Cerebellar nuclear complex (tissue), 1 donor: ENCODE measurements around the gene FAM117B.
"Not testable (repeated sequence)": the region's sequence is repeated elsewhere in the genome, so short reads cannot be mapped to it uniquely, and the experiment has no call there.

ENCODE experiments used
- DNase-seq, 2 experiments: peaks; one replicate each; lab custom pipeline; 2025; lab: John Stamatoyannopoulos, UW

Gene FAM117B

GRCh38 chr2:202703091-202703490, 68.3 kb downstream of the FAM117B start:
- DNase-seq = no peak

- no peak for DNase-seq
Observed at GRCh38 chr2:202704248-202704647, 69.5 kb downstream of the FAM117B start.

GRCh38 chr2:202705446-202706020, 70.8 kb downstream of the FAM117B start:
- DNase-seq = no peak

- DNase-seq = not testable (repeated sequence)
Observed at GRCh38 chr2:202714971-202715935, 80.5 kb downstream of the FAM117B start.

GRCh38 chr2:202716114-202716718, 81.4 kb downstream of the FAM117B start:
- DNase-seq = no peak

- no peak for DNase-seq
Observed at GRCh38 chr2:202716953-202717597, 82.3 kb downstream of the FAM117B start.

GRCh38 chr2:202717598-202718310, 83.0 kb downstream of the FAM117B start:
- no peak for DNase-seq

GRCh38 chr2:202718614-202719013, 83.8 kb downstream of the FAM117B start:
- DNase-seq = no peak

GRCh38 chr2:202720226-202720625, 85.5 kb downstream of the FAM117B start:
- DNase-seq = no peak

GRCh38 chr2:202721621-202722020, 86.9 kb downstream of the FAM117B start:
- no peak for DNase-seq

- no peak for DNase-seq
Observed at GRCh38 chr2:202723746-202724145, 89.0 kb downstream of the FAM117B start.

GRCh38 chr2:202726070-202726469, 91.3 kb downstream of the FAM117B start:
- DNase-seq = no peak

GRCh38 chr2:202736826-202737225, 102.1 kb downstream of the FAM117B start:
- DNase-seq = no peak

- DNase-seq = no peak
Observed at GRCh38 chr2:202743613-202744012, 108.8 kb downstream of the FAM117B start.

GRCh38 chr2:202749477-202749876, 114.7 kb downstream of the FAM117B start:
- no peak for DNase-seq

GRCh38 chr2:202750763-202751427, 116.1 kb downstream of the FAM117B start:
- DNase-seq = no peak

- no peak for DNase-seq
Observed at GRCh38 chr2:202752071-202752470, 117.3 kb downstream of the FAM117B start.

- no peak for DNase-seq
Observed at GRCh38 chr2:202754936-202755335, 120.2 kb downstream of the FAM117B start.

GRCh38 chr2:202756598-202756997, 121.8 kb downstream of the FAM117B start:
- DNase-seq = no peak

GRCh38 chr2:202757339-202757738, 122.6 kb downstream of the FAM117B start:
- DNase-seq = no peak

- no peak for DNase-seq
Observed at GRCh38 chr2:202758128-202758527, 123.4 kb downstream of the FAM117B start.
